Measurements from ENCODE around the gene FOXN3.

- no peak for TF ChIP-seq POLR2A (IDR thresholded peaks at IDR 0.05)
- TF ChIP-seq POLR2AphosphoS5 (IDR thresholded peaks at IDR 0.05), result no peak
Measured at GRCh38 chr14:89236851-89237250, 180.2 kb downstream of the FOXN3 start.

All from transverse colon (tissue), 3 donors.